ENCODE data around the gene MYH10. TPM values are rescaled to one million over a fixed set of nuclear protein-coding genes. Genes with fewer than 3 reads are reported as not detected.

Gene MYH10
- total RNA-seq, 1 donor from 2014 or later: 34.9 TPM

DNA sequence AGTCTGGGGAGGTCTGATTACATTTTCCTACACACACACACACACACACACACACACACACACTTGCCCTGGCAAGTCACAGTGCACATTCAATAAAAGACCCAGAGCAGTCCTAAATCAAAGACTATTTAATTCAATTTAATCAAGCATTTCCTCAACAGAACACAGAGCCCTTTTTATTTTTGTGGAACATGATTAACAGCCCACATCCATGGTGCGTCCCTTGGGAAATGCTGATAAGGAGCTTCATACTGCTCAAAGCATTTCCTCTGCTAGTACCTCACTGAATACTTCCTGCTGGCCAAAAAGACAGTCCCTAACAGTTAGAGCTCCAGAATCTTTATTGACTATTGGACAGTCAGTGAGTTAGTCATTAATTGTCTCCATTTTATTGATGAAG, 43.1 kb upstream of the MYH10 start:
- Histone ChIP-seq H3K36me3 (no peaks in the 10 kb centered on the region), H3K4me3 (no peak overlapping the region), H3K27ac (no peak overlapping the region), H3K27me3 (no peaks in the 10 kb centered on the region), H3K4me1 (peaks cover 5% of the 10 kb centered on the region), H3K9me3 (no peaks in the 10 kb centered on the region)
- intact Hi-C loops (cut with DNase I): no loop called here
- no peak for DNase-seq (ENCODE audit: extremely low spot score in 2 of 2)
- TF ChIP-seq POLR2AphosphoS5 (IDR thresholded peaks at IDR 0.05; ENCODE audit: insufficient read depth in 1 of 2, low read depth in 1 of 2) (no peak), POLR2A (IDR thresholded peaks at IDR 0.05) (no peak)
- TF ChIP-seq, protein P1, sequence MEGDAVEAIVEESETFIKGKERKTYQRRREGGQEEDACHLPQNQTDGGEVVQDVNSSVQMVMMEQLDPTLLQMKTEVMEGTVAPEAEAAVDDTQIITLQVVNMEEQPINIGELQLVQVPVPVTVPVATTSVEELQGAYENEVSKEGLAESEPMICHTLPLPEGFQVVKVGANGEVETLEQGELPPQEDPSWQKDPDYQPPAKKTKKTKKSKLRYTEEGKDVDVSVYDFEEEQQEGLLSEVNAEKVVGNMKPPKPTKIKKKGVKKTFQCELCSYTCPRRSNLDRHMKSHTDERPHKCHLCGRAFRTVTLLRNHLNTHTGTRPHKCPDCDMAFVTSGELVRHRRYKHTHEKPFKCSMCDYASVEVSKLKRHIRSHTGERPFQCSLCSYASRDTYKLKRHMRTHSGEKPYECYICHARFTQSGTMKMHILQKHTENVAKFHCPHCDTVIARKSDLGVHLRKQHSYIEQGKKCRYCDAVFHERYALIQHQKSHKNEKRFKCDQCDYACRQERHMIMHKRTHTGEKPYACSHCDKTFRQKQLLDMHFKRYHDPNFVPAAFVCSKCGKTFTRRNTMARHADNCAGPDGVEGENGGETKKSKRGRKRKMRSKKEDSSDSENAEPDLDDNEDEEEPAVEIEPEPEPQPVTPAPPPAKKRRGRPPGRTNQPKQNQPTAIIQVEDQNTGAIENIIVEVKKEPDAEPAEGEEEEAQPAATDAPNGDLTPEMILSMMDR (IDR thresholded peaks at IDR 0.05): no peak

DNA sequence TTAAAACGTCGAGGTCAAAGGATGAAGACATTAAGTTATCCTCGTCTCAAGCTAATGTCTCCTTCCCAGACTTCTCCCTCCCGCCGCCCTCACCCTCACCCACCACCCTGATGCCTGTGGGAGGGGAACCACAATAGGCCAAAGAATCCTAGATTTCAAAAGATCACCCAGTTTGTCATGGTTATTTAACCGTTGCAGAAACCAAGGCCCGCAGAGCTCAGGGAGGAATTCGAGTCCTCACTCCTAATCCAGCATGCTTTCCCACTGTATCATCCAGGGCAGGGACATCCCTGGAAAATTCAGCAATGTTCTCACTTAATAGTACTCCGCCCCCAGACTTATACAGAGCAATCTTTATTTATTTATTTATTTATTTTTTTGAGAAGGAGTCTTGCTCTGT, 41.8 kb upstream of the MYH10 start:
- H3K4me1 ChIP-seq: peaks cover 5% of the 10 kb centered on the region
- H3K9me3 ChIP-seq: no peaks in the 10 kb centered on the region
- H3K27ac ChIP-seq: no peak overlapping the region
- H3K36me3 ChIP-seq: no peaks in the 10 kb centered on the region
- intact Hi-C loops (cut with DNase I): no loop called here
- H3K27me3 ChIP-seq: no peaks in the 10 kb centered on the region
- no peak overlapping the region for H3K4me3 ChIP-seq
- TF ChIP-seq, protein P1 (IDR thresholded peaks at IDR 0.05): no peak
- TF ChIP-seq POLR2A (IDR thresholded peaks at IDR 0.05) (no peak), POLR2AphosphoS5 (IDR thresholded peaks at IDR 0.05; ENCODE audit: insufficient read depth in 1 of 2, low read depth in 1 of 2) (no peak)
- no peak for DNase-seq (ENCODE audit: extremely low spot score in 2 of 2)

DNA sequence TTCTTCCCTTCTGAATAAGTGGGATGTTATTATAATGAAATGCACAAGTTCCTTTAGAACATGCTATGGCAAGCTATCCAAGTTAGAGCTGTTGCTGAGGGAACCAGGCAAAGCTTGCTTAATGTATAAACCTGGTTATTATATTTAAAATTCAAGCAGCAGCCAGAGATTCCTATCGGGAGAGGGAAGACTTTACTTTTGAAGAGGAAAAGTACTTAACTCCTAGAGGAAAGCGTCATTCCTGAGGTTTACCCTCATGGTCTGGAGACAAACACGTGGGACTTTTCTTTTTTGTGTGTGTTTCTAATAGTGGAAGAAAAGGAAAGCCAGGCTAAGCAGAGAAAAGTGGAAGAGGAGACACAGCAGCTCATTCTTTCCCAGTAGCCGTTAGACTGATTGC, 39.9 kb upstream of the MYH10 start:
- Histone ChIP-seq H3K27ac (no peak overlapping the region), H3K9me3 (no peaks in the 10 kb centered on the region), H3K4me3 (no peak overlapping the region), H3K4me1 (peaks cover 5% of the 10 kb centered on the region), H3K36me3 (no peaks in the 10 kb centered on the region), H3K27me3 (no peaks in the 10 kb centered on the region)
- no peak for DNase-seq (ENCODE audit: extremely low spot score in 2 of 2)
- intact Hi-C loops (cut with DNase I): no loop called here
- TF ChIP-seq, protein P1 (IDR thresholded peaks at IDR 0.05): no peak
- TF ChIP-seq POLR2AphosphoS5 (IDR thresholded peaks at IDR 0.05; ENCODE audit: insufficient read depth in 1 of 2, low read depth in 1 of 2): no peak
- no peak for TF ChIP-seq POLR2A (IDR thresholded peaks at IDR 0.05)

DNA sequence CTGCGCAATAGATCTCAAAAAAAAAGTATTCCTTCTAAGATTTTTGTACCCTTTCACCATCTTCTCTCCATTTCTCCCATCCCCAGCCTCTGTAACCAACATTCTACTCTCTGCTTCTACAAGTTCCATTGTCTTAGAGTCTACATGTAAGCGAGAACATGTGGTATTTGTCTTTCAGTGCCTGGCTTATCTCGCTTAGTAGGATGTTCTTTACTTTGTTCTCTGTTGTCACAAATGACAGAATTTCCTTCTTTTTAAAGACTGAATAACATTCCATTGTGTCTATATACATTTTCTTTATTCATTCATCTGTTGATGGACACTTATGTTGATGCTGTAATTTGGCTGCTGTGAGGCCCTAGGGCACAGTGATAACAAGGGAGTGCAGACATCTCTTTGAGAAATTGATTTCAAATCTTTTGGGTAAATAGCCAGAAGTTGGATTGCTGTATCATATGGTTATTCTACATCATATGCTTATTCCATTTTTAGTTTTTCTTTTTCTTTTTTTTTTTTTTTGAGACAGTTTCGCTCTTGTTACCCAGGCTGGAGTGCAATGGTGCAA, 37.7 kb upstream of the MYH10 start:
- intact Hi-C loops (cut with DNase I): no loop called here
- no peak overlapping the region for H3K27ac ChIP-seq
- no peaks in the 10 kb centered on the region for H3K27me3 ChIP-seq
- no peak for DNase-seq (ENCODE audit: extremely low spot score in 2 of 2)
- no peaks in the 10 kb centered on the region for H3K4me1 ChIP-seq
- no peaks in the 10 kb centered on the region for H3K36me3 ChIP-seq
- H3K9me3 ChIP-seq: no peaks in the 10 kb centered on the region
- H3K4me3 ChIP-seq: no peak overlapping the region
- TF ChIP-seq POLR2A (IDR thresholded peaks at IDR 0.05): no peak
- TF ChIP-seq POLR2AphosphoS5 (IDR thresholded peaks at IDR 0.05; ENCODE audit: insufficient read depth in 1 of 2, low read depth in 1 of 2): no peak
- TF ChIP-seq, protein P1 (IDR thresholded peaks at IDR 0.05): no peak

DNA sequence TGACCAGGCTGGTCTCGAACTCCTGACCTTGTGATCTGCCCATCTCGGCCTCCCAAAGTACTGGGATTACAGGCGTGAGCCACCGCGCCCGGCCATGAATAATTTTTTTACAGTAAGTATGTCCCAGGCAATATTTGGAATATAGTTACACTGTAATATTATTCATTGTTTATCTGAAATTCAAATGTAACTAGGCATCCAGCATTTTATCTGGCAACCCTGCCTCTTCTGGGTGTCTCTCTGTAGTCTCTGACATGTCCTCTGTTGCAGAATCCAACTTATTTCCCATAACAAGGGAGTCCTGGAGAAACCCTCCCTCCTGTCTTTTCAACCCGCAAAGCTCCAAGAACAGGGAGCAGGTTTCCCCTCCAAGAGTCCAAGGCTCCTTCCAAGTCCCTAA, 36.9 kb upstream of the MYH10 start:
- intact Hi-C loops (cut with DNase I): no loop called here
- Histone ChIP-seq H3K27ac (no peak overlapping the region), H3K4me1 (no peaks in the 10 kb centered on the region), H3K9me3 (no peaks in the 10 kb centered on the region), H3K27me3 (no peaks in the 10 kb centered on the region), H3K36me3 (no peaks in the 10 kb centered on the region), H3K4me3 (no peak overlapping the region)
- DNase-seq (ENCODE audit: extremely low spot score in 2 of 2): no peak
- TF ChIP-seq POLR2A (IDR thresholded peaks at IDR 0.05) (no peak), POLR2AphosphoS5 (IDR thresholded peaks at IDR 0.05; ENCODE audit: insufficient read depth in 1 of 2, low read depth in 1 of 2) (no peak)
- TF ChIP-seq, protein P1 (IDR thresholded peaks at IDR 0.05): no peak
